GM21825 (cell line): ENCODE data around the gene ECI2.
"Not testable (repeated sequence)": the region's sequence is repeated elsewhere in the genome, so short reads cannot be mapped to it uniquely, and the experiment has no call there.

Source experiments
- ATAC-seq: cut with Tn5 transposase; IDR thresholded peaks from one replicate; pipeline ENCODE4 v1.9.1; 2021; ENCODE audit warnings: mild to moderate bottlenecking, moderate library complexity; ENCODE audit not compliant: unreplicated experiment

Gene ECI2

DNA sequence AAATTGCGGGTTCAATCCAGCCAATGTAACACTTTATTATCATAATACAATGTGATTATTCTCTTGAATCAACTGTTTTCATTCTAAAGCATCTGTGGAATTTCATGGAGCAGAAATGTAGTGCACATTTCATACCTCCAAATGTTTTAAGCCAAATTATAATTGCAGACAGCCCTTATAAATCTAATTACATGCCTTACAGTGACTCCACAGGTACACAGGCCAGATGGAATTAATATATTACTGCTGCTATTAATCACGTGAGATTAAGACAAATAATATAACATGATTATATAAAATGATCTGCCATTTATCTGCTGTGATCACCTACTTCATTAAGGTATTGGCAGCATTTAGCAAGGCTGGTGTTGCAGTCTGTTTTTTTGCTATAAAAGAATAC, 9.7 kb upstream of the ECI2 start:
- ATAC-seq: no peak

DNA sequence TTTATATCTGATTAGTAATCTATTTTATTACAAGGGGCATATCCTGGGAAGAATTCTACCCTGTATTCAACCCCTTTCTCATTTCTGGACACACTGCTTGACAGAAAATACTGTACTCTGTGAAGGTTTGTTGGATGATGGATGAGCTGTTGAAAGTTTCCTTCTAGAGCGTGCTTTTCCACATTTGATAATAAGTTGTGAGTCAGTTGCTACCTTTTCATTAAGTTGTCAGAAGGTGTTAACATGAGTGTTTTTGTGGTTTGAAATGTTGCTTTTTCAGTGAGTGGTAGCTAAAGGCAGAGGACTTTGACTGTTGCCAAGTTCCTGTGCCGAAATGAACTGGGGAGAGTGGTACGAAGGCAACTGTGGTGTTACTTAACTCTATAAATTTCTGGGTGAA, 3.9 kb upstream of the ECI2 start:
- no peak for ATAC-seq

DNA sequence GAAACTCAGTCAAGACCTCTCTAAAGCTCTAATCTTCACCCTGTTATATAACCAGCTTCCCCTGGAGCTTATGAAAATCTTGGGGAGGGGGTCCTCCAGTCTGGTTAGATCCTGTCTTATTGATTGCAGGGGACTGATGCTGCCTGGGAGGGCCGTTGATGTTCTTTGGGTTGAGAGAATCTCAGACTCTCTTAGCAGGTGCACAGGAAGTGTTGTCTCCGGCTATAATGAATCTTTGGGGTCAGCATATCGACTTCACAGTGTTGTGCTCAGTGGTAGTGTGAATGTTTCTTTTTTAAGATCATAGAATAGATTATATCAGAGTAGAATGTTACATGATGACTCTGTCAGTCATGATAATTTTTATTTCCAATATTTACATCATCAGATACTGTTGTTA, 2.8 kb upstream of the ECI2 start:
- no peak for ATAC-seq

DNA sequence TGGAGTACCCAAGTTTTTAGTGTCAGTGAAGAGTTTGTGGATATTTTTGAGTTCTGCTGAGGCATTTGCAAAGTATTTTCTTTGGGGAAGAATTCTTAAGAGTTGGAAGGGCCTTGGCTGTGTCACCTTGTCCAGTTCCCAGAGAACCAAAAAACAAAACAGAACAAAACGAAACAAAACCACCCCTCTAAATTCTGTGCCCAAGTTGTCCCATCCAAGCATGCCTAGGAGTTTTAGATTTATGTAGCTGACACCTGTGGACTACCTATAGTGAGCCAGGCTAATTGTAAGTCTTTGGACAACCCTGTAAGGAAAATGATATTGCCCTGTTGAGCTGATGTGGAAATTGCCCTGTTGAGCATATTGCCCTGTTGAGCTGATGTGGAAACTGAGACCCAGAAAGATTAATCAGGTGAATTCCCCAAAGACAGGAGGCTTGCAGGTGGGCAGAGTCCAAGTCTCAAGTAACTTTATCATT, 1.0 kb upstream of the ECI2 start:
- ATAC-seq: no peak

DNA sequence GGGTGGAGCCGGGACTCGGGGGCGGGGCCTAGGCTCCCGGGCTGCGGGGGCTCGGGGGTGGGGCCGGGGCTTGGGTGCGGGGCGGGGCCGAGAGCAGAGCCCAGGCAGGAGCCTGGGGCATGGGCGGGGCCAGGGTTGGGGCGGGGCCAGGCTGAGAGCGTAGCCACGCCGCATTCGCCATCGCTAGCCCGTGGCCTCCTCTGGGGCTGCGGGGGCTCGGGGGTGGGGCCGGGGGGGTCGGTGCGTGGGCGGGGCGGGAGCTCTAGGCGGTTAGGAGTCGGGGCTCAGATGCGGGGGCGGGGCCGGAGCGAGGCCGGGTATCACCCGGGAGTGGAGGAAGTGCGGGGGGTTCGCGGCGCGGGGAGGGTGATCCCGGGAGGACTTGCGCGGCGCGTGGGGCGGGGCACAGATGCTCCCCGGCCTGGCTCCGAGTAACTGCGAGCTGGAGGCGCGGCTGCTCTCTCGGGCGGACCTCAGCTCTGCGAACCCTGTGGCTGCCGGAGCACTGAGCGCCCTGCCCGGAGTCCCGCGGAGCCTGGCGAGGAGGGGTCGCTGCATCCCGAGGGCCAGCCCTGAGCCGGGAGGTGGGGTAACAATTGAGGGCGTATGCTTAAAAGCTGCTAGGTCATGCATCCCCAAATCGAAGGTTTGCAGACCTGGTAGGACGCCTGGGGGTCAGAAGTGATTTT, 434 bp upstream of the ECI2 start:
- peak; percentile 66 for ATAC-seq

DNA sequence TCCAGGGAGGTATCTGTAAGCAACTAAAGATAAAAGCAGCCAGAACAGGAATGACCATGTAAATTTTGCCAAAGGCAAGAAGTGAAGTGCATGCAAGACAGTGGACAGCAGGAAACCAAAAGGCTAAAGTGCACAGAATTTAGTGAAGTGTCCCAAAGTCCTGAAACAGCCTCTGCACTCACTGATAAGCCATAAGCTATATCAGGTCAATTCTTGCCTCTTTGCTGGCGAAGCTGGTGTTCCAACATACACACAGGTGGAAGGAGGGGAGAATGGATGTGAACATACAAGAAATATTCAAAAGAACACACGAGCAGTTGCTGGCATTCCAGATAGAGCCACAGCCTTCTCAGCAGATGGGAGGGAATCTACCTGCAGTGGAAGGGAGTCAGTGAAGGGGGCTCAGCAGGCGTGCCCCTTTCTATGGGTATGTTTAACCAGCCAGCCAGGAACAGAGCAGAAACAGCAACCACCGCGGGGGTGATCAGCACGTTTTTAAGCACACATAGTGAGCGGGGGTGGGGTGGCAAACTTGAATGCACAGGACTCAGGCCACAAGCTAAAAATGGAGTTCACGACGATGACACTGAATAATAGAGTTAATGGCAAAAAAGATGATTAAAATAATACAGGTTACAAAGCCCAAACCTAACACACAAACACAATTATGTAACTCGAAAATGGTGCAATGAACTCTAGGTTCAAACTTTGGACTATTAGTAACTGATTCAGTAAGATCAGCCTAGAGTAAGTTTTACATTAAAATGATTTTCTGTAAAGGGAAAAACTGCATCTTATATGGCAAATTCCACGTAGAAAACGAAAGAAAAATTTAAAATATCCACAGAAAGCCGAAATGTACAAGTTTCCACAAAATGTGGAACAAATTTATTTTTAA, 1.2 kb downstream of the ECI2 start:
- ATAC-seq: no peak

DNA sequence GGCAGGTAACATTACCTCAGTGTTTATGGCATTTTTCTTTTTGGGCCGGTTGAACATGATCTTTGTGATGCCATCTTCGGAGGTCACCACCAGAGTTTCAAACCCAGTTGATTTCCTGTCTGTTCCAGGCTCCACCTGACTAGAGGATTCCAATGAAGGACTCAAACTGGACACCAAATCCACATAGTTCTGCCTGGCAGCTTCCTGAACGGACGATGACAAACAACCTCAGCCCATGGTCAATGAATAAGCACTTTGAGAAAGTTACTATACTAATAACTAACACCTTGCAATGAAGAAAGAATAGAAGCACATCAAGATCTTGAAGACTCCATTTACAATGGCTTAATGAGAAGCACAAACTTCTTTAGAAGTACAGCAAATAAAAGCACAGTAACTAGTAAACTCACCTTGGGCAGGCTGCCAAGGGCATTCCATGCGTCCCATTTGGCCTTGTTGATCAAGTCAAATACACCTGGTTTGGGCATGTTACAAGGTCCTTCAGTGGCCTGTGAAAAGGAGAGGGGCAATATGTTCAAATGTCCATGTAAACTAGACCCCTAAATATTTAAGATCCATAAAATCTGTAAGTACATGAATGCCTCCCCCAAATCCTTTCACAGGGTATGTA, 4.9 kb downstream of the ECI2 start:
- ATAC-seq: no peak

DNA sequence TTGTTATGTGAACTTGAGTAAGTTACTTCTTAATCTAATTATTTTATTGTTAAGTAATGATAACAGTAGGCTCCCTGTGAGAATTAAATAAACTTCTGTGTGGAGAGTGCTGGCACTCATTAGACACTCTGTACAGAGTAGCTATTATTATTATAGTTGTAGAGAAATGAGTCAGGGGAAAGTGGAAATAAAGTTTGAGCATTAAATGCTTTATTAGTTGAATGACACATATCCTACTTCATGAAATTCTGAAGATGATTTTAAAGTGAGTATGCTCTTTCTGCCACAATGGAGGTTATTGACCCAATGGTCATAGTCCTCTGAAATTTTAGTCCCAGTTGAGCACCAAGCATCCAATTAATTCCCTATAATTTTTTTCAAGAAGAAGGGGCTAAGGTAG, 5.9 kb downstream of the ECI2 start:
- no peak for ATAC-seq

DNA sequence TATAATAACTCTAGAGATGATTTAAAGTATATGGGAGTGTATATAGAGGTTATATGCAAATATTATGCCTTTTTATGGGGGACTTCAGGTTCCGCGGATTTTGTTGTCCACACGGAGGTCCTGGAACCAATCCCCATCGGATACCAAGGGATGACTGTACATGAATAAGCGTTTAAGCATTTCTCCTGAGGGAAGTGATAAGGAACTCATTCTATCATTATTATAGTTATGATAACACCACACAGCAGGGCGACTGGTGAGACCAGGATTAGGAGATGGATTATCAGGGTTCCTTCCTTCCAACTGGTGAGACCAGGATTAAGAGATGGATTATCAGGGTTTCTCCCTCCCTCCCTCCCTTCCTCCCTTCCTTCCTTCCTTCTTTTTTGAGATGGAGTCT, 6.6 kb downstream of the ECI2 start:
- ATAC-seq: no peak

DNA sequence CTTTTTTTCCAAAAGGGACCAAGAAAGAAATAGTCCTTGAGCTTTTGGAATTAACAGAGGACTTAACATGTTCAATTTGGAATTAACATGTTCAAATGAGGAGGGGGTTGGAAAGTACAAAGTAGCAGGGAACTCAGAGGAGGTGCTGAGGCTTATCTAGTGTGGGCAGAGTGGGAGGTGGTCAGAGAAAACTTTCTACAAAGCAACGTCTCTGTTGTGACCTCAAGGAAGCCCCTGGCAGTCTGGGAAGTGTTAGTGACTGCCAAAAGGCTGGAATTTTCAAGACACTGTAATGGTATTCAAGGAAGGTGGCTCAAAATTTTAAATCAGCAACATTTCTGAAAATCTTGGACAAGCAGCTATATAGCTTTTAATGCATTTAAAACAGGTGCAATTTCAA, 7.3 kb downstream of the ECI2 start:
- no peak for ATAC-seq

DNA sequence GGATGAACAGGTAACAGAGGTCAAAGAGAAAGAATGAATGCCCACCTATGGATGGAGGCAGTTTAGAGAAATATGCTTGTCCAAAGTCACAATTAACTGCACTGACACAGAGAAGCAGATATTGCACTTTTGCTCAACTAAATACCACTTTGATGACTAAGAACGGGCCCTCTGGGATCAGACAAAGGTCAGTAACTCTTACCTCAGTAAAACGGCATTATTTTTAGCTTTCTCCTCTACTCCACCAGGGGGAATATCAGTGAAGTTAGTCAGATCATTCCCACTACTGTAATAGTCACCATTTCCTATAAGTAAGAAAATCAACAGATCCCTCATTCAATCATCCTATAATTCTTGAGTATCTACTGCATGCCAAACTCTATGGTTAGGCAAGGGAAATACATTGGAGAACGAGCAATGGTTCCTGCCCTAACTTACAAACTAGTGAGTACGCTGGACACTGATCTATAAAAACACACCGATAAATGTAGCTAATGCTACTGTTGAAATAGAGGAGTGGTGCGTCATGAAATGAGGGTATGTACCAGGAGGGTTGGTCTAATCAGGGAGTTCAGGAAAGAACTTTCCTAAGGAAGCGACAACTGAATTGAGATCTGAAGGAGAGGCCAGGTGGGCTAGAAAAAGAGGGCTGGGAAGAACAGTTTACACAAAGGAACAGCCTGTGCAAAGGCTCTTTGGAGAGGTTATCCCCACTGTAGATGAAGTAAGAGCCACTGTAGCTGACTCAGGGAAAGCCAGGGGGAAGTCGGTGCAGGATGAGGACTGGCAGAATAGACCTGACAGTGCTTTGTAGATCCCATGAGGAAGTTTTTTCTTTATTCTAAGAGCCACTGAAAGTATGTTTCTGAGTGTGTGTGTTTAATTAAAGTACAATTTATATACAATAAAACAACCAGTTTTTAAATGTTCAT, 9.2 kb downstream of the ECI2 start:
- no peak for ATAC-seq

DNA sequence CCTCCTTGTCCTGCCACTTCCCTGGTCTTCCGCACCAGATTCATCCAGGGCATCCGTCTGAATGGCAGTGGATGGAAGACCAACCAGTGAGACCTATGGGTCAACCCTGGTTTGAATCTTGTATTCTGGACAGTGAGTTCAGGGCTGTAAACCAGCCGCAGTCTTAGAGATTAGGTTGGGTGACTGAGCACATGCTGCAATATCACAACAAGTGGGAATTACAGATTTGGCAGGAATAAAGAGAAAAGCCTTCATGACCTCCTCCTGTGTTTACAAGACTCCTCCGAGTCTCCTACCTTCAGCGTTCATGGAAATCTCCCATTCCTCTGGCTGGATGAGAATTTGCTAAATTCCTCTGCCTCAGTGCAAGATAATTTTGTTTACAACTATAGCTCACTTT, 9.9 kb downstream of the ECI2 start:
- ATAC-seq: no peak

DNA sequence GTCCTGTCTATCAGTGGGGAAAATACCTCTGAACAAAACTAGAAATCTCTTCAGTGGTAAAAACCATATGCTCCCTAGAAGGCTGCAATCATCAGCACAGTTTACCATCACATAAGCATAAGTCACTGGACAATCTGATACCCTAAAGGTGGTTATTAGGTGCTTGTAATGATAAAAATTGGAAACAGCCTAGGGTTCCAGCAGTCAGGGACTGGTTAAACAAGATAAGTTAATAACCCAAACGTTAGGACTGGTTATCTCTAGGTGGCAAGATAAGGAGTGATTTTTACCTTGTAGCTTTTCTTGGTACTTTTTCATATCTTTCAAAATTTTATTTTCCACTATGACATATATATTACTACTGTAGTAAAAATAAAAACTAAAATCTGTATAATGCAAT, 11.0 kb downstream of the ECI2 start:
- no peak for ATAC-seq

DNA sequence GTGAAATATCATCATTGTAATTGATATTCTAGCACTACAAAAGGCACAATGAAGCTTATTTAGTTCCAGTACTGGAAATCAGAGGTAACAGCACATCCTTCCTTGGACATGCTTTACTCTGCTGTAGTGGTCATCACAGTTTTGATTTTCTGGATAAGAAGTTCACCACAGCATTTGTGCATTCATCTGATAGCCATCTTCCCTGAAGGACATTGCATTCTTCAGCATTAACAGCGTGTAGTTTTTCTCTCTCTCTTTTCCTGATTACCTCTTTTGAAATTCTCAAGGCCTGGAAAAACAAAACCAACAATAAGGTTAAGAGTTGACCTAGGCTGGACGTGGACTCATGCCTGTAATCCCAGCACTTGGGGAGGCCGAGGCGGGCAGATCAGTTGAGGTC, 19.6 kb downstream of the ECI2 start:
- ATAC-seq: no peak

DNA sequence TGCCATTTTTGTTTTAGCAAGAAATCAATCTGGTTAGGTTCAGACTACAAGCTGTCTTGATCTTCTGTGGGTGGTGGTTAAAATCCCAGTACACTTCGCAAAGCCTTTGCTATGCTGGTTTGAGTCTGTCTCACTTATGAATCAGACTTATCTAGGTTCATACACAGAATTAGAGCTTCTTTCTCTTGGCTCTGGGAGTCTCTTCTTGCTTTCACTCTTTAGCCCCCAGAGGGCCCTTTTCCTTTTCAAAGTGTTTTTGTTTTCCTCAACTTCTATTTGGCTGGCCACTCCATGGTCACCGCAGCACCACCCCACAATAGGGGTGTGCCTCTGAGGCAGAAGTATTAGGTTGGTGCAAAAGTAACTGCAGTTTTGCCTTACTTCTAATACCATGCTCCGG, 21.3 kb downstream of the ECI2 start:
- no peak for ATAC-seq

DNA sequence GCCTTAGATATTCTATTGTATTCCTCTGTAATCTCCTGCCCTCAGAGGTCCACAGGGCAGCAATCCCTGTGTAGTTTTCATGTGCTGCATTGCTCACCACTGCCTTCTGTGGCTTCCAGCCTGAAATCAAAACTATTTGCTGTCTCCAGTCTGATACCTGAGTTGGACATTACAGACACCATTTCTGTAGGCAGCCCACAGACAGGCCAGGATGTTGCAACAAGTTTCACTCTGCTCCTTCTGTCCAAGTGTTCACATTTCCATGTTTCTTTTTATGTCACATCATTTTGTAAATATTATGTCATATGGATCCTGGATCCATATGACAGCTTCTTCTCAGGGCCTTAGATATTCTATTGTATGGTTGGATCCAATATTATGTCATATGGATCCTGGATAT, 21.7 kb downstream of the ECI2 start:
- no peak for ATAC-seq

DNA sequence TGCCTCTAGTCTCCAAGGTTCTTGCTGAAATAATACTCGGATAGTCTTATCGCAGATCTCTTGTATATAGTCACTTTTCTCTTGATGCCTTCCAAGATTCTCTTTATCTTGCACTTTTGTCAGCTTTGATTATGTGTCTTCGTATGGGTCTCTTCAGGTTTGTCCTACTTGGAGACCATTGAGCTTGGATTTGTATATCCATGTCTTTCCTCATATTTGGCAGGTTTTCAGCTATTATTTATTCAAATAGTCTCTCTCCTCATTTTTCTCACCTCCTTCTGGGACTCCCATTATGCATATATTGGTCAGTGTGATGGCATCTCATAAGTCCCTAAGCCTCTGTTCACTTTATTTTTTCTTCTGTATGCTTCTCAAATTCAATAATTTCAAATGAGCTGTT, 23.0 kb downstream of the ECI2 start:
- ATAC-seq: no peak

DNA sequence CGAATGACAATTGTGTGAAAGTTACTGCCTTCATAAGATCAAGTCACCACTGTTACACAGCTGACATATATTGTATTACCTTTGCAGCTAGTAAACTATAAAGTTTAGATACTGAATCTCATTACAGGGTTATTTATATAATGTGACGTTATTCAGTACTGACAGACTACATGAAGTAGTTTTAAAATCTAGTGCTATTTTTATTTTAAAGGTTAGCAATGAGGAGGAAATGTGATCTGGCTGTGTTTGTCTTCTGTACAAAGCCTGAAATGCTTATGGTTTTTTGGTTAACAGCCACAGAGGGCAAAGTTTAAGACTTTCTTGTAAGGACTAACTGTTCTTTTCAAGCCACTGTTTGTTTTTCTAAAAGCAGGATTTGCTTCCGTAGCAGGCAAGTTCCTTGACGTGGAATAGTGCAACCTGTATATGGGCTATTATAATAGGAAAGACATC, 26.0 kb downstream of the ECI2 start:
- ATAC-seq: not testable (repeated sequence)

DNA sequence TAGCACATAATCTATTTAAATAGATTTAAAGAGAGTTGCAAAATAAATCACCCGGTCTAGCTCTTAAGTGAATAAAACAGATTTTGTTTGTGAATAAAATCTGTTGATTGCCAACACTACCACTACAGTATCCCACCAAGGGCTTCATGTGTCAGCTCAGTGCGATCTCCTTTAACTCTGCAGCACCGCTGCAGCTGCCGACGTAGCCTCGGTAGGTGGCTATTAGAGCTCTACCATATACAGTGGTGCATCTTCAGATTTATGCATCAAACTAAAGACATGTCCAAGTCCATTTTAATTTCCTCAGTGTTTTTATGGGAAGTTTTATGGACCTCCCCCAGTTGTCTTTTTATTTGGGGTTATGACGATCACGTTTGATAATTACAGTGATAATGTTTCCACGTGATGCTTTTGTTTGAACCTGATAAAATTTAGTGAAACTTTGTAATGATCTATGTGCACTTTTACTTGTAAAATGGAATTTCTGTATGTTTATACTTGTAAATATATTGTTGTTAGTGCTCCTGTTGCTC, 26.7 kb downstream of the ECI2 start:
- no peak for ATAC-seq

DNA sequence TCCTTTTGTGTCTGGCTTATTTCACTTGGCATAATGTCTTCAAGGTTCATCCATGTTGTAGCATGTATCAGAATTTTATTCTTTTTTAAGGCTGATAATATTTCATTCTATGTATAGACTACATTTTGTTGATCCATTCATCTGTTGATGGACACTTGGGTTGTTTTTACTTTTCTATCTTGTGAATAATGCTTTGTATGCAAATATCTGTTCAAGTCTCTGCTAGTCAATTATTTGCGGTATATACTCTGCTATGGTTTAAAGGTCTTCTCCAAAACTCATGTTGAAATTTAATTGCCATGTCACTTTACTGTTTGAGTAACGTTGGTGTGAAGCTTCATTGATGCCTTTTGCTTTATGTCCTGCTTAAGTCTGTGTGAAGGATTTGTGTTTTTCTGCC, 27.5 kb downstream of the ECI2 start:
- ATAC-seq: no peak
